Mucosa of stomach (tissue), 1 donor: ENCODE data around the gene BMP5.

ENCODE experiments used
- H3K27me3 ChIP-seq: one replicate; pipeline ENCODE4 v1.7.0; 2013; ENCODE audit warnings: mild to moderate bottlenecking, low read length; ENCODE audit not compliant: control insufficient read depth, insufficient read depth
- H3K36me3 ChIP-seq: one replicate; pipeline ENCODE4 v1.7.0; 2013; ENCODE audit warnings: low read length; ENCODE audit not compliant: control insufficient read depth, insufficient read depth
- H3K4me1 ChIP-seq: one replicate; pipeline ENCODE4 v1.7.0; 2013; ENCODE audit warnings: mild to moderate bottlenecking, low read length; ENCODE audit not compliant: control insufficient read depth, insufficient read depth
- H3K4me3 ChIP-seq: one replicate; pipeline ENCODE4 v1.7.0; 2013; ENCODE audit warnings: low read length
- H3K9ac ChIP-seq: one replicate; pipeline ENCODE4 v1.7.0; 2013; ENCODE audit warnings: mild to moderate bottlenecking, low read length, moderate library complexity
- H3K9me3 ChIP-seq: one replicate; pipeline ENCODE4 v1.7.0; 2013; ENCODE audit warnings: mild to moderate bottlenecking, low read length, moderate library complexity; ENCODE audit not compliant: control insufficient read depth
- donor health status: Pancreatic carcinoma.

BMP5 gene

DNA sequence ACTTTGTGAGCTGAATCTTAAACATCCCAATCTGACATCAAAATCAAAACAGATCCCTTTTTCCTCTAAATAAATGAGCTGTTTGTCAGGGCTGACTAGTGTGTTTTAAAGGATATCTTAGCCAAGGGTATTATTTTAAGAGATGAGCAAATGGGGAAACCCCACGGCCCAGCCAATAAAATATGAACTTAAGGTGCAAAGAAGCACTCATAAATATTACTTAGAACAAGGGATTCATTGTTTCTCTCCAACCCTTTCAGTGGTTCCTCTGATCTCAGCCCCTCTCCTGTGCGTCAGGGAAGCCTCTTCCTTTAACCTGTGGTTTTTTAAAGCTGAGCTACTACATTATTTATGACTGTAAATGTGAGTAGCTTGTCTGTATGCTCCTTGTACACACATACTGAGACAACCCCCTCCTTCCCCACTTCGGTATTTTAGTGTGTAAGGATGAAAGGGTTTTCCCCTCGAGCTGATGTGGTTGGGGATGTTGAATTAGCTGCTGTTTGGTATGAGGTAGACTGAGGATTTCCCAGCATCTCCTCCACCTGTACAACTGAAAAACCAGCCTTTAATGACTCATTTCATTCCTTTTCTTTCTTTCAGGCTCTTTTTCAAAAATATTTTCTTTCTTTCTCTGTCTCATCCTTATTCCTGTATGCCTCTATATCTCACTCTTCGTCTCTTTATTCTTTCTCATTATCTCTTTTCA, 6.5 kb downstream of the BMP5 start:
- Histone ChIP-seq H3K4me1 (no peaks in the 10 kb centered on the region), H3K36me3 (no peaks in the 10 kb centered on the region), H3K9ac (no peak overlapping the region), H3K9me3 (no peaks in the 10 kb centered on the region), H3K4me3 (no peak overlapping the region), H3K27me3 (no peaks in the 10 kb centered on the region)

- no peaks in the 10 kb centered on the region for H3K4me1 ChIP-seq
- H3K4me3 ChIP-seq, result no peak overlapping the region
- H3K9ac ChIP-seq, result no peak overlapping the region
- no peaks in the 10 kb centered on the region for H3K36me3 ChIP-seq
- H3K9me3 ChIP-seq, result no peaks in the 10 kb centered on the region
- H3K27me3 ChIP-seq, result no peaks in the 10 kb centered on the region
Observed at GRCh38 chr6:55868176-55868575, 7.2 kb downstream of the BMP5 start.

GRCh38 chr6:55866128-55866527, 9.3 kb downstream of the BMP5 start:
- H3K27me3 ChIP-seq, result no peaks in the 10 kb centered on the region
- H3K36me3 ChIP-seq, result no peaks in the 10 kb centered on the region
- no peak overlapping the region for H3K9ac ChIP-seq
- H3K9me3 ChIP-seq, result no peaks in the 10 kb centered on the region
- H3K4me3 ChIP-seq, result no peak overlapping the region
- H3K4me1 ChIP-seq, result no peaks in the 10 kb centered on the region

GRCh38 chr6:55853008-55854001, 22.1 kb downstream of the BMP5 start:
- Histone ChIP-seq H3K36me3 (no peaks in the 10 kb centered on the region), H3K9ac (no peak overlapping the region), H3K9me3 (no peaks in the 10 kb centered on the region), H3K4me3 (no peak overlapping the region), H3K4me1 (no peaks in the 10 kb centered on the region), H3K27me3 (no peaks in the 10 kb centered on the region)

DNA sequence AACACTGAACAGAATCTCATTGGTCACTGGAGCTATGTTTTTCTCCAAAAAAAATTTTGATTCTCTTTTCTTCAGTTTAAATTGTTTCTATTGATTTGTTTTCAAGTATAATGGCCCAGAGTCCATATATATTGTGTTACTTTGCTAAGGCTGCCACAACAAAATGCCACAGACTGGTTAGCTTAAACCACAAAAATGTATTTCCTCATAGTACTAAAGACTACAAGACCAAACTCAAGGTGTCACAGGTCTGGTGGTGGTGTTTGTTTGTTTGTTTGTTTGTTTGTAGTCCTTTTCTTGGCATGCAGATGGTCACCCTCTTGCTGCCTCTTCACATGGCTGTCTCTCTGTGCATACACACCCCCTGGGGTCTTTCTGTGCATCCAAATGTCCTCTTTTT, 34.0 kb downstream of the BMP5 start:
- Histone ChIP-seq H3K4me1 (no peaks in the 10 kb centered on the region), H3K36me3 (no peaks in the 10 kb centered on the region), H3K4me3 (no peak overlapping the region), H3K9me3 (no peaks in the 10 kb centered on the region), H3K27me3 (no peaks in the 10 kb centered on the region), H3K9ac (no peak overlapping the region)

DNA sequence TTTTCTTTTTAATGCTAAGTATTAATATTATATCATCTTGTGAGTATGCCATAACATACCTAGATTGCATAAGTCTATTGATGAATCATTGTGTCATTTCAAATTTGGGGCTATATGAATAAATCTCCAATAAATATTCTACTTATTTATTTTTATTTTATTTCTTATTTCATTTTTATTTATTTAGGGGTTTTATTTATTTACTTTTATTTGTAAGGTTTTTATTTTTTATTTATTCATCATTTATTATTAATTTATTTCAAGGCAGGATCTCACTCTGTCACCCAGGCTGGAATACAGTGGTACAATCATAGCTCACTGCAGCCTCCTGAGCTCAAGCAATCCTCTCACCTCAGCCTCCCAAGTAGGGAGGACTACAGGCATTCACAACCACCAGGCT, 36.3 kb downstream of the BMP5 start:
- Histone ChIP-seq H3K9me3 (no peaks in the 10 kb centered on the region), H3K4me1 (no peaks in the 10 kb centered on the region), H3K4me3 (no peak overlapping the region), H3K36me3 (no peaks in the 10 kb centered on the region), H3K9ac (no peak overlapping the region), H3K27me3 (no peaks in the 10 kb centered on the region)

GRCh38 chr6:55836945-55837344, 38.4 kb downstream of the BMP5 start:
- no peaks in the 10 kb centered on the region for H3K4me1 ChIP-seq
- H3K27me3 ChIP-seq, result no peaks in the 10 kb centered on the region
- no peaks in the 10 kb centered on the region for H3K9me3 ChIP-seq
- H3K9ac ChIP-seq, result no peak overlapping the region
- no peak overlapping the region for H3K4me3 ChIP-seq
- H3K36me3 ChIP-seq, result no peaks in the 10 kb centered on the region

DNA sequence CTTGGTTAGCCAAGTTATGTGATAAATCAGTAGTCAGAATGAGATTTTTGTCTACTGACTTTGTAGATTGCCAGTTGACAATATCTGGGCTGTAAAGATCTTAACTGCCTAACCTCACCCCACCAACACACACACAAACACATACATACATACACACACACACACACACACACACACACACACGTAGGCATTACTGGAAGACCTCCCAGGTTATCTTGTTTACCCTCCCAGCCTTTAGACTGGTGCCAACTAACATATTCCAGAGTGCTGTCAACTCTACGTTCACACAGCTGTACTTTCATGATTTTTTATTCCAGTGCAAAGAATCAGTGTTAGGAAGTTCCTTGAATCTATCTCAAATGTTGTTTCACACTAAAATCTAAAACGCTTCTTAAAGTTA, 38.9 kb downstream of the BMP5 start:
- H3K4me3 ChIP-seq, result no peak overlapping the region
- H3K4me1 ChIP-seq, result no peaks in the 10 kb centered on the region
- no peaks in the 10 kb centered on the region for H3K27me3 ChIP-seq
- no peaks in the 10 kb centered on the region for H3K36me3 ChIP-seq
- no peak overlapping the region for H3K9ac ChIP-seq
- H3K9me3 ChIP-seq, result no peaks in the 10 kb centered on the region

GRCh38 chr6:55835220-55835619, 40.2 kb downstream of the BMP5 start:
- Histone ChIP-seq H3K9ac (no peak overlapping the region), H3K27me3 (no peaks in the 10 kb centered on the region), H3K4me3 (no peak overlapping the region), H3K4me1 (no peaks in the 10 kb centered on the region), H3K9me3 (no peaks in the 10 kb centered on the region), H3K36me3 (no peaks in the 10 kb centered on the region)

DNA sequence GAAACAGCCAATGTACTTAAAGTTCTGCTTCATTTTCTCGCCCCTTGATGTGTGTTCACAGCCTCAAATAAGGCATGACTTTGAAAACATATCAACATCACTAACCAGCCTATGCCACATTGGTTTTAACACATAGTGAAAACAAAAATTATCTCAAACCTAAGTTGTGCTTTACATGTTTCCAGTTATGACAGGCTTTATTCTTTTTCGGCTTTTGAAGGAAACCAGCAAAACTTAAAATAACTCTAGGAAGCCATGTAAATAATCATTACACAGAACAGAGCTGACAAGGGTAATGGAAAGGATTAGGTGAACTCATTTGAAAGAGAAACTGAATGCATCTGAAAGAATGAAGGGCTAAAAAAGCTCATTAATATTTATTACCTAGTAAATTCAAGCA, 42.1 kb downstream of the BMP5 start:
- H3K9ac ChIP-seq, result no peak overlapping the region
- H3K4me3 ChIP-seq, result no peak overlapping the region
- no peaks in the 10 kb centered on the region for H3K36me3 ChIP-seq
- no peaks in the 10 kb centered on the region for H3K27me3 ChIP-seq
- H3K4me1 ChIP-seq, result no peaks in the 10 kb centered on the region
- H3K9me3 ChIP-seq, result no peaks in the 10 kb centered on the region

GRCh38 chr6:55827818-55828522, 47.4 kb downstream of the BMP5 start:
- no peaks in the 10 kb centered on the region for H3K4me1 ChIP-seq
- no peaks in the 10 kb centered on the region for H3K36me3 ChIP-seq
- no peak overlapping the region for H3K4me3 ChIP-seq
- H3K9me3 ChIP-seq, result no peaks in the 10 kb centered on the region
- H3K9ac ChIP-seq, result no peak overlapping the region
- no peaks in the 10 kb centered on the region for H3K27me3 ChIP-seq

DNA sequence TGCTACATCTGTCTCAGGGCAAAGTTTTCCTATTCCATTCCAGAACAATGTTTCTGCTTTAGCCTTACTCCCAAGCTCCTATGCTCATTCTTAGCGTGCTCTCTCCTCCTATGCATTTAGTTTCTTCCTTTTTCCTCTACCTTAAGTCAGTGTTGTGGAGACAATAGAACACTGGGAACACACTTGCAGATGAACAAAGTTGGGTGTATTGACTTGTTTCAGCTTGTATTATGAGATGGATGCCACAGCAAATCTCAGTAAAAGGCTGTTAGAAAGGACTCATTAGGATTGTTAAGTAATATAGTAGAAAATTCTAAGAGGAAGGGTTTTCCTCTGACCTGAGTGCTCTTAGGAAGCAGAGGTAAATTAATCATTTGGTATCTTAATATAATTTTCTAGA, 48.4 kb downstream of the BMP5 start:
- Histone ChIP-seq H3K27me3 (no peaks in the 10 kb centered on the region), H3K9ac (no peak overlapping the region), H3K4me3 (no peak overlapping the region), H3K36me3 (no peaks in the 10 kb centered on the region), H3K9me3 (no peaks in the 10 kb centered on the region), H3K4me1 (no peaks in the 10 kb centered on the region)
